Cardiac muscle cell (in vitro differentiated cells and primary cell): ENCODE results near the gene ZFYVE28. TPM values are rescaled to one million over a fixed set of nuclear protein-coding genes. Genes with fewer than 3 reads are reported as not detected.

Source experiments
- DNase-seq, 2 donors: peaks; one replicate each; pipeline versions ENCODE4 v3.0.0 to v3.0.0-alpha.2; 2010 to 2017; ENCODE audit warnings: low read depth in 1 of 2, low spot score in 1 of 2
- H3K27ac ChIP-seq: fragments of 200-600 bp; sonication (generic); 2 replicates; pipeline ENCODE4 v1.5.1; 2016
- H3K27me3 ChIP-seq: fragments of 200-600 bp; sonication (generic); 2 replicates; pipeline ENCODE4 v1.6.0; 2016; ENCODE audit warnings: control low read depth
- H3K36me3 ChIP-seq: fragments of 200-600 bp; sonication (generic); 2 replicates; pipeline ENCODE4 v1.5.1; 2016; ENCODE audit warnings: control low read depth
- H3K4me1 ChIP-seq: fragments of 200-600 bp; sonication (generic); 2 replicates; pipeline ENCODE4 v1.8.1; 2017; ENCODE audit warnings: low read depth, mild to moderate bottlenecking, mixed run types
- H3K4me3 ChIP-seq: fragments of 200-600 bp; sonication (generic); 2 replicates; pipeline ENCODE4 v1.5.1; 2016; ENCODE audit warnings: mild to moderate bottlenecking
- H3K9me3 ChIP-seq: fragments of 200-600 bp; sonication (generic); 2 replicates; pipeline ENCODE4 v1.5.1; 2017; ENCODE audit warnings: low read depth, mild to moderate bottlenecking, control low read depth
- polyA plus RNA-seq: library from polyadenylated mRNA; unstranded; fragments of >200 nt; fragmentation: Nextera tagmentation; extraction: Ambion mirVana; gene quantifications from 2 replicates; pipeline ENCODE4 v1.2.1, GENCODE V29; 2016
- total RNA-seq: library from RNA; depleted of rRNA; stranded (reverse); fragments of >200 nt; gene quantifications from 2 replicates; pipeline ENCODE4 v1.2.3, GENCODE V29; 2016
- TF ChIP-seq, protein P1 (sequence below): IDR thresholded peaks from 2 replicates; pipeline ENCODE4 v1.5.1; 2012; ENCODE audit warnings: low read depth, mild to moderate bottlenecking, low read length

Gene ZFYVE28
- total and polyA plus RNA-seq, 2 experiments from 2014 or later: 1.3 to 4.0 TPM

DNA sequence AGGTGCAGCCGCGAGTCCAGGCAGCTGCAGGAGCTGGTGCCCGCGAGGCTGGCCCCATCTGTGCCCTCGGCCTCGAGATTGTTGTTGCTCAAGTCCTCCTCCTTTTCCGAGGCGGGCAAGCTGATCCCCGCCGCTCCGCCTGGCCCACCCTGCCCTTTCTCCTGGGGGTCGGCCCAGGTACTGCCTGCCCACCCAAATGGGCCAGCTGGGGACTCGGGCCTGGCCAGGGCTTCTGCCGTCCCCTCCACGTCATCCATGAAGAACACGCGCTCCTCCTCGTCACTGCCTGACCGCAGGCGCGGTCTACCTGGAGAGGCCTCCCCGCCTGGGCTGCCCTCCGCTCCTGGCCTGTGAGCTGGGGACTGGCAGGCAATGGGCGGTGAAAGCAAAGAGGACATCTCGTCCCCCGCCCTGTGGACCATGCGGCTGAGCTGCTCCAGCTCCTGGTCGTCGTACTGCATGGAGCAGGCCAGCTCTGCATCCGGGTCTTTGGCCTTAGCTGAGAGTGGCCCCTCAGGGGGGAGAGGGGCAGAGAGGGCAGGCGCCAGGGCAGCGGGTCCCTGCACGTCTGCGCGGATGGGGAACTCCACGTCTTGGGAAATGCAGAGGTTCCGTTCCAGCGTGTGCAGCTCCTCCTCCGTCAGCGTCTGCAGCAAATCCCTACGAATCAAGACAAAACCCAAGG lies 113.4 kb downstream of the ZFYVE28 start:
- H3K27ac ChIP-seq: no peak overlapping the region
- no peak for DNase-seq
- H3K36me3 ChIP-seq: no peaks in the 10 kb centered on the region
- no peaks in the 10 kb centered on the region for H3K9me3 ChIP-seq
- H3K4me1 ChIP-seq: no peaks in the 10 kb centered on the region
- TF ChIP-seq, protein P1, sequence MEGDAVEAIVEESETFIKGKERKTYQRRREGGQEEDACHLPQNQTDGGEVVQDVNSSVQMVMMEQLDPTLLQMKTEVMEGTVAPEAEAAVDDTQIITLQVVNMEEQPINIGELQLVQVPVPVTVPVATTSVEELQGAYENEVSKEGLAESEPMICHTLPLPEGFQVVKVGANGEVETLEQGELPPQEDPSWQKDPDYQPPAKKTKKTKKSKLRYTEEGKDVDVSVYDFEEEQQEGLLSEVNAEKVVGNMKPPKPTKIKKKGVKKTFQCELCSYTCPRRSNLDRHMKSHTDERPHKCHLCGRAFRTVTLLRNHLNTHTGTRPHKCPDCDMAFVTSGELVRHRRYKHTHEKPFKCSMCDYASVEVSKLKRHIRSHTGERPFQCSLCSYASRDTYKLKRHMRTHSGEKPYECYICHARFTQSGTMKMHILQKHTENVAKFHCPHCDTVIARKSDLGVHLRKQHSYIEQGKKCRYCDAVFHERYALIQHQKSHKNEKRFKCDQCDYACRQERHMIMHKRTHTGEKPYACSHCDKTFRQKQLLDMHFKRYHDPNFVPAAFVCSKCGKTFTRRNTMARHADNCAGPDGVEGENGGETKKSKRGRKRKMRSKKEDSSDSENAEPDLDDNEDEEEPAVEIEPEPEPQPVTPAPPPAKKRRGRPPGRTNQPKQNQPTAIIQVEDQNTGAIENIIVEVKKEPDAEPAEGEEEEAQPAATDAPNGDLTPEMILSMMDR: no peak
- no peak overlapping the region for H3K4me3 ChIP-seq
- no peaks in the 10 kb centered on the region for H3K27me3 ChIP-seq

DNA sequence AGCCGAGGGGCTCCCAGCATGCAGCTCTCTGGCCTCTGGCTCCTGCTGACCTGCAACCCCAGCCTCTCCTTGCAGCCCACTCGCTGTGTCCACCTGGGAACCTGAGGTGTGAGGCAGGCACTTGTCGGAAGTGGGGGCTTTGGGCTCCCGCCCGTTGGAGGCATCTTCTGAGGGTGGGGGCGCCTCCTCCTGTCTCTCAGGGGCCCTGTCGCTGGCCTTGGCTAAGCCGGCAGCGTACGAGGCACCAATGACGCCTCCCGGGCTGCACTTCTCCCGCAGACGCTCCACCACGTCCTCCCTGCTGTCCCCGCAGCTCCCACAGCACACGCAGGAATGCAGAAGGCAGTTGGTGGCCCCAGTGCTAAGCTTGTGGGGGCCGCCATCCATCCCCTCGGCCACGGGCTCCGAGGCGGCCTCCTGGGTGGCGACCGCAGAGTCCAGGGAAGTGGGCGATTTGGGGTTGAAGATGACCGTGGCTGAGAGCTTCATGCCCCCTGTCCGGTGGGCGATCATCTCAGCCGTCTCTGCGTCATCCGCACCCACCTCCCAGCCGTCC lies 114.0 kb downstream of the ZFYVE28 start:
- H3K4me1 ChIP-seq: no peaks in the 10 kb centered on the region
- H3K27me3 ChIP-seq: no peaks in the 10 kb centered on the region
- TF ChIP-seq, protein P1: no peak
- H3K27ac ChIP-seq: no peak overlapping the region
- no peaks in the 10 kb centered on the region for H3K9me3 ChIP-seq
- no peaks in the 10 kb centered on the region for H3K36me3 ChIP-seq
- no peak for DNase-seq
- no peak overlapping the region for H3K4me3 ChIP-seq

DNA sequence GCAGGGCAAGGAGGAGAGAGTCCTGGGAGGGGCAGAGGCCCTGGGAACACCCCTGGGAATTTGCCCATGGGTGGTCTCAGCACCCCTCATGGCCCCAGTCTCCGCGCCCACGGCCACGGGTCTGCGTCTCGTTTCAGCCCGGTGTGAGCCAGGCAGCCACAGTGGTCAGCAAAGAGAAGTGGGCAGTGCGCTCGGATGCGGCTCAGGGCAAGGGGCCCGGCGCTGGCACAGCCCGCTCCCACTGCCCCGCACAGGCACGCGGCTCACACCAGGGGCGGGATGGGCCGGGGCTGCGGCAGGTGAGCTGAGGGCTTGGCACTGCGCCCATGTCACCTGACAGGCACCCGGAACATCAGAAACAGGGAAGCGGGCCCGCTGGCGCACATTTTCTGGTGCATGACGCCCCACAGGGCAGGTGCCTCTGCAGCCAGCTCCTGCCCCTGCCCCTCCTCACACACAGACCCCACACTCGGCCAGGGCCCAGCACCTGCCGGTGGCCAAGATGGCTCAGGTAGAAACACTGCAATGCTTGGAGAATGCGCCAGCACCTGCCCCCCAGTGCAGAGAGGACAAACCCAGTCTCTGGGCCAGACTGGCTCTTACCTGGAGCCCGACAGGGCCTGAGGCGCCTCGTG lies 114.6 kb downstream of the ZFYVE28 start:
- no peaks in the 10 kb centered on the region for H3K9me3 ChIP-seq
- no peaks in the 10 kb centered on the region for H3K36me3 ChIP-seq
- DNase-seq: no peak
- H3K4me1 ChIP-seq: no peaks in the 10 kb centered on the region
- H3K4me3 ChIP-seq: no peak overlapping the region
- no peak overlapping the region for H3K27ac ChIP-seq
- TF ChIP-seq, protein P1: no peak
- no peaks in the 10 kb centered on the region for H3K27me3 ChIP-seq

DNA sequence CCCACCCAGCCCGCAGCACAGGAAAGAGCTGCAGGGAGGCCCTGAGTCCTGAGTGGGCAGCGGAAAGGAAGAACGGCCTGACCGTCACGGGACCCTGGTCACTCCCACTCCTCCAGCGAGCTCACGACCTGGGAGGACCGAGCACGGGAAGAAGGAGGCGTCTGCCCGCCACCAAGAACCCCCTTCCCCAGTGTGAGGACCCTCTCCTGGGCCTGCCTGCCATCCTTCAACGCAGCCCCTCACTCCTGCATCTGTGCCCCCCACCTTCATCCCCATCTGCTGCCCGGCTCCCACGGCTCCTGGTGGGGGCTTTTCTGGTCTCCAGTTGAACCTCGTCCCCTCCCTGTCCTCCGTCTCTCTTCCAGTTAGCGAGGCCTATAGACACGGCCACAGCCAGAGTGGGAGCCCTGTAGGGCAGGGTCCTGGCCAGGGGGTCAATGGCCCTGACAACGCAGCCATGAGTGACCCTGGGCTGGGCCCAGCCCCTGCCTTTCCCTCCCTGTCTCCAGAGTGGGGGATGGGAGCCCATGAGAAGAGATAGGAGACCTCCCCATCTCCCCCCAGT lies 115.2 kb downstream of the ZFYVE28 start:
- Histone ChIP-seq H3K4me3 (no peak overlapping the region), H3K27me3 (no peaks in the 10 kb centered on the region), H3K27ac (no peak overlapping the region), H3K36me3 (no peaks in the 10 kb centered on the region), H3K9me3 (no peaks in the 10 kb centered on the region), H3K4me1 (no peaks in the 10 kb centered on the region)
- DNase-seq: no peak
- TF ChIP-seq, protein P1: no peak

DNA sequence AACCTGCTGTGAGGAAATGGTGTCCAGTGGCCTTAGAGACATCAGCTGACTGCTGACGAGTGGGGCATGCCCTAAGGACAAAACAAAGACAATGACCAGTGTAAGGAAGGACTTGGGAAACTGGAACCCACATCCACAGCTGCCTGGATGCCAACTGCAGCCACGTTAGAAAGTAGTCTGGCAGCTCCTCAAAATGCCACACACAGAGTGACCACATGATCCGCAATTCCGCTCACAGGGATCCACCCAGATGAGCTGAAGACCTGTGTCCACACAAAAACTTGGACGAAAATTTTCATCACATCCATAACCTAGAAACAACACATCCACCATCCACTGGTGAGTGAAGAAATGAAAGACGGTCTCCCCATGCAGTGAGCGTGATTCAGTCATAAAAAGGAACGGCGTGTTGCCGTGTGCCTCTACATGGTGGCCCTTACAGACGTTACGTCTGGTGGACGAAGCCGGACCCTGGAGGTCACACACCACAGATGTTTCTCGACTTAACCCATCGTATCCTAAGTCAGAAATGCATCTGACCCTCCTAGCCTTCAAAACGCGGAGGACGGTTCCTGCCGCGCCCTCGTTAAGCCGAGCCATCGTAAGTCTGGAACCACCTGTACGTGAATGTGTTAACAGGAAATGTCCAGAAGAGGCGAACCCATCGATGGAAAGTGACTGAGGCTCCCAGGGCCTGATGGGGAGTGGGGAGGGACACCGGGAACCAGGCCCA lies 115.9 kb downstream of the ZFYVE28 start:
- Histone ChIP-seq H3K36me3 (no peaks in the 10 kb centered on the region), H3K4me1 (no peaks in the 10 kb centered on the region), H3K27me3 (no peaks in the 10 kb centered on the region), H3K9me3 (no peaks in the 10 kb centered on the region), H3K4me3 (no peak overlapping the region), H3K27ac (no peak overlapping the region)
- DNase-seq: no peak
- TF ChIP-seq, protein P1: no peak
